Testis (tissue), 2 donors: ENCODE measurements around the gene SIK3.

Source experiments
- CTCF ChIP-seq, 3 experiments: fragments of 450-650 bp in 2 of 3; fragments of 200-600 bp in 1 of 3; sonication (generic) in 1 of 3; IDR thresholded peaks; one replicate each; pipeline ENCODE4 v1.5.1; 2016 to 2019; ENCODE audit warnings: antibody characterized with exemption in 3 of 3, mild to moderate bottlenecking in 2 of 3, moderate library complexity in 1 of 3
- POLR2A ChIP-seq: fragments of 450-650 bp; IDR thresholded peaks from one replicate; pipeline ENCODE4 v1.6.1; 2017; ENCODE audit warnings: antibody characterized with exemption, mild to moderate bottlenecking, moderate library complexity

- TF ChIP-seq CTCF (IDR thresholded peaks at IDR 0.05) (no peak), POLR2A (no peak)
Measured at GRCh38 chr11:116973270-116973669, 125.0 kb downstream of the SIK3 start.
